Testis (tissue), 2 donors: ENCODE measurements around the gene SCG3.

Source experiments
- POLR2A ChIP-seq: fragments of 450-650 bp; IDR thresholded peaks from one replicate; pipeline ENCODE4 v1.6.1; 2017; ENCODE audit warnings: antibody characterized with exemption, mild to moderate bottlenecking, moderate library complexity
- TF ChIP-seq, protein P1 (sequence below), 3 experiments: fragments of 450-650 bp in 2 of 3; fragments of 200-600 bp in 1 of 3; sonication (generic) in 1 of 3; IDR thresholded peaks; one replicate each; pipeline ENCODE4 v1.5.1; 2016 to 2019; ENCODE audit warnings: antibody characterized with exemption in 3 of 3, mild to moderate bottlenecking in 2 of 3, moderate library complexity in 1 of 3

- TF ChIP-seq, protein P1, sequence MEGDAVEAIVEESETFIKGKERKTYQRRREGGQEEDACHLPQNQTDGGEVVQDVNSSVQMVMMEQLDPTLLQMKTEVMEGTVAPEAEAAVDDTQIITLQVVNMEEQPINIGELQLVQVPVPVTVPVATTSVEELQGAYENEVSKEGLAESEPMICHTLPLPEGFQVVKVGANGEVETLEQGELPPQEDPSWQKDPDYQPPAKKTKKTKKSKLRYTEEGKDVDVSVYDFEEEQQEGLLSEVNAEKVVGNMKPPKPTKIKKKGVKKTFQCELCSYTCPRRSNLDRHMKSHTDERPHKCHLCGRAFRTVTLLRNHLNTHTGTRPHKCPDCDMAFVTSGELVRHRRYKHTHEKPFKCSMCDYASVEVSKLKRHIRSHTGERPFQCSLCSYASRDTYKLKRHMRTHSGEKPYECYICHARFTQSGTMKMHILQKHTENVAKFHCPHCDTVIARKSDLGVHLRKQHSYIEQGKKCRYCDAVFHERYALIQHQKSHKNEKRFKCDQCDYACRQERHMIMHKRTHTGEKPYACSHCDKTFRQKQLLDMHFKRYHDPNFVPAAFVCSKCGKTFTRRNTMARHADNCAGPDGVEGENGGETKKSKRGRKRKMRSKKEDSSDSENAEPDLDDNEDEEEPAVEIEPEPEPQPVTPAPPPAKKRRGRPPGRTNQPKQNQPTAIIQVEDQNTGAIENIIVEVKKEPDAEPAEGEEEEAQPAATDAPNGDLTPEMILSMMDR (IDR thresholded peaks at IDR 0.05), result no peak
- TF ChIP-seq POLR2A, result no peak
These were observed 38.6 kb upstream of the SCG3 start for GRCh38 chr15:51642696-51643095.
